KG1 (cell line): Measurements from ENCODE around the gene RASA3.
"Not testable (repeated sequence)": the region's sequence is repeated elsewhere in the genome, so short reads cannot be mapped to it uniquely, and the experiment has no call there.

Source experiments
- DNase-seq: peaks from one replicate; lab custom pipeline; 2025; lab: John Stamatoyannopoulos, UW

Gene RASA3

GRCh38 chr13:114127473-114128347 is 4.7 kb downstream of the RASA3 start:
- DNase-seq, result no peak

- no peak for DNase-seq
These were observed 5.5 kb downstream of the RASA3 start for GRCh38 chr13:114126789-114127472.

- DNase-seq, result not testable (repeated sequence)
These were observed 6.3 kb downstream of the RASA3 start for GRCh38 chr13:114126086-114126485.

- no peak for DNase-seq
These were observed 6.8 kb downstream of the RASA3 start for GRCh38 chr13:114125589-114125988.

- DNase-seq, result no peak
These were observed 7.5 kb downstream of the RASA3 start for GRCh38 chr13:114124921-114125320.

- DNase-seq, result no peak
These were observed 8.0 kb downstream of the RASA3 start for GRCh38 chr13:114124431-114124830.

- no peak for DNase-seq
These were observed 8.5 kb downstream of the RASA3 start for GRCh38 chr13:114123876-114124275.

GRCh38 chr13:114123448-114123847 is 9.0 kb downstream of the RASA3 start:
- no peak for DNase-seq

GRCh38 chr13:114122591-114123211 is 9.7 kb downstream of the RASA3 start:
- DNase-seq, result no peak

GRCh38 chr13:114122127-114122511 is 10.3 kb downstream of the RASA3 start:
- no peak for DNase-seq

GRCh38 chr13:114121496-114122126 is 10.8 kb downstream of the RASA3 start:
- no peak for DNase-seq

GRCh38 chr13:114121031-114121430 is 11.4 kb downstream of the RASA3 start:
- DNase-seq, result no peak

GRCh38 chr13:114120591-114121011 is 11.8 kb downstream of the RASA3 start:
- no peak for DNase-seq

- DNase-seq, result no peak
These were observed 13.2 kb downstream of the RASA3 start for GRCh38 chr13:114119196-114119595.

- DNase-seq, result no peak
These were observed 13.8 kb downstream of the RASA3 start for GRCh38 chr13:114118511-114119123.

GRCh38 chr13:114118086-114118485 is 14.3 kb downstream of the RASA3 start:
- no peak for DNase-seq

GRCh38 chr13:114117341-114117874 is 15.0 kb downstream of the RASA3 start:
- DNase-seq, result not testable (repeated sequence)

- no peak for DNase-seq
These were observed 15.7 kb downstream of the RASA3 start for GRCh38 chr13:114116734-114117133.

GRCh38 chr13:114115796-114116195 is 16.6 kb downstream of the RASA3 start:
- no peak for DNase-seq

GRCh38 chr13:114115191-114115671 is 17.2 kb downstream of the RASA3 start:
- DNase-seq, result no peak

- DNase-seq, result not testable (repeated sequence)
These were observed 17.8 kb downstream of the RASA3 start for GRCh38 chr13:114114666-114115065.
